K562 (cell line): ENCODE results near the gene CD109. TPM values are rescaled to one million over a fixed set of nuclear protein-coding genes. Genes with fewer than 3 reads are reported as not detected.

ENCODE experiments used
- ATAC-seq: fragments of 200-7000 bp; cut with Tn5 transposase; 3 replicates; pipeline ENCODE4 v1.9.1; 2020; ENCODE audit warnings: moderate library complexity
- BruUV-seq: library from RNA; stranded (reverse); fragments of 400-500 nt; replicated peaks from 2 replicates; lab custom pipeline; 2021; lab: Mats Ljungman, UMichigan
- CTCF ChIA-PET: fragments of 300-600 bp; formaldehyde crosslinking; extraction: SDS; loops from one replicate; lab custom pipeline; 2021; ENCODE audit warnings: low intra/inter-chr PET ratio; lab: Yijun Ruan, JAX
- POLR2A ChIA-PET: fragments of 300-600, 350-650 bp; sonication (Branson Sonifier 250); formaldehyde crosslinking; extraction: SDS; loops from one replicate; lab custom pipeline; 2021; ENCODE audit warnings: antibody characterized with exemption, inconsistent platforms; lab: Yijun Ruan, JAX
- DNase-seq, 4 experiments: peaks; one replicate each; pipeline versions ENCODE4 v3.0.0 to v3.0.0-alpha.2; 2011 to 2018; ENCODE audit warnings: low spot score in 3 of 4, mixed read lengths in 3 of 4; ENCODE audit errors: extremely low read depth in 1 of 4
- FAIRE-seq: peaks from 2 replicates; lab custom pipeline; 2011; peaks lifted over from hg19 to GRCh38; lab: Jason Lieb, UNC
- H2AFZ ChIP-seq: 2 replicates; pipeline ENCODE4 v1.6.0; 2011; ENCODE audit warnings: low read depth, low read length, control low read depth, inconsistent platforms
- H3K27ac ChIP-seq: fragments of 200-600 bp; 3 replicates; pipeline ENCODE4 v1.8.0; 2011; ENCODE audit warnings: low read depth, mild to moderate bottlenecking, control low read depth, inconsistent platforms, low read length, moderate library complexity, mixed read lengths; ENCODE audit errors: extremely low read depth
- H3K27me3 ChIP-seq, 2 experiments: fragments of 300-600 bp in 1 of 2; 2 replicates in 1 of 2; 3 replicates in 1 of 2; pipeline versions ENCODE4 v1.6.0 to v1.8.0; 2011; ENCODE audit warnings: inconsistent platforms in 2 of 2, low read length in 2 of 2, mild to moderate bottlenecking in 1 of 2, mixed read lengths in 1 of 2, moderate library complexity in 1 of 2; ENCODE audit not compliant: control insufficient read depth in 2 of 2, insufficient read depth in 2 of 2
- H3K36me3 ChIP-seq: fragments of 300-600 bp; 3 replicates; pipeline ENCODE4 v1.8.0; 2011; ENCODE audit warnings: mild to moderate bottlenecking, low read length, inconsistent platforms; ENCODE audit not compliant: control insufficient read depth, insufficient read depth
- H3K4me1 ChIP-seq, 2 experiments: fragments of 200-600 bp in 1 of 2; replicated peaks in 1 of 2; 2 replicates in 1 of 2; 3 replicates in 1 of 2; pipeline versions ENCODE4 v1.5.1 to v1.8.0; 2011; ENCODE audit warnings: inconsistent platforms in 2 of 2, low read length in 2 of 2, mild to moderate bottlenecking in 1 of 2, mixed read lengths in 1 of 2, moderate library complexity in 1 of 2; ENCODE audit not compliant: control insufficient read depth in 2 of 2, insufficient read depth in 2 of 2
- H3K4me2 ChIP-seq: 2 replicates; pipeline ENCODE4 v1.6.1; 2011; ENCODE audit warnings: low read length, control low read depth, inconsistent platforms, mixed read lengths; ENCODE audit not compliant: insufficient read depth
- H3K4me3 ChIP-seq: fragments of 200-600 bp; sonication (generic), shearing (Covaris generic); 2 replicates; pipeline ENCODE4 v1.5.1; 2016; ENCODE audit warnings: control low read depth, inconsistent platforms
- H3K79me2 ChIP-seq: fragments of 200-600 bp; 3 replicates; pipeline ENCODE4 v1.8.0; 2011; ENCODE audit warnings: low read length, inconsistent platforms; ENCODE audit not compliant: control insufficient read depth, insufficient read depth
- H3K9ac ChIP-seq, 2 experiments: 2 replicates each; pipeline versions ENCODE4 v1.6.0 to v1.6.1; 2011; ENCODE audit warnings: low read depth in 2 of 2, low read length in 2 of 2, control low read depth in 1 of 2, inconsistent platforms in 1 of 2, mild to moderate bottlenecking in 1 of 2, mixed read lengths in 1 of 2; ENCODE audit not compliant: insufficient read depth in 1 of 2
- H3K9me1 ChIP-seq: one replicate; pipeline ENCODE4 v1.6.0; 2011; ENCODE audit warnings: inconsistent platforms, mild to moderate bottlenecking, low read length, moderate library complexity; ENCODE audit not compliant: control insufficient read depth, insufficient read depth
- H3K9me3 ChIP-seq: replicated peaks from 2 replicates; pipeline ENCODE4 v1.5.1; 2011; ENCODE audit warnings: low read depth, low read length, inconsistent platforms; ENCODE audit not compliant: control insufficient read depth, insufficient read depth
- H4K20me1 ChIP-seq: replicated peaks from 2 replicates; pipeline ENCODE4 v1.6.1; 2011; ENCODE audit warnings: low read length, inconsistent platforms, mixed read lengths; ENCODE audit not compliant: control insufficient read depth, insufficient read depth
- COPS2 ChIP-seq: fragments of 450-650 bp; conservative IDR thresholded peaks from 2 replicates; pipeline ENCODE4 v1.6.1; 2016; ENCODE audit warnings: mild to moderate bottlenecking, moderate library complexity
- GTF2E2 ChIP-seq: fragments of 200-800 bp; sonication (Bioruptor generic); IDR thresholded peaks from 2 replicates; pipeline ENCODE4 v1.6.1; 2016; ENCODE audit warnings: missing genetic modification characterization, missing compliant biosample characterization
- HMGXB4 ChIP-seq: sonication (generic); formaldehyde crosslinking; IDR thresholded peaks from 2 replicates; pipeline ENCODE4 v1.8.1; 2023; ENCODE audit warnings: mild to moderate bottlenecking, missing genetic modification reagents
- IRF2 ChIP-seq: sonication (generic); formaldehyde crosslinking; IDR thresholded peaks from 2 replicates; pipeline ENCODE4 v1.8.1; 2022; ENCODE audit warnings: mild to moderate bottlenecking, missing genetic modification reagents
- LEF1 ChIP-seq: fragments of 450-650 bp; IDR thresholded peaks from 2 replicates; pipeline ENCODE4 v1.6.1; 2016; ENCODE audit warnings: mild to moderate bottlenecking
- TAF9B ChIP-seq: fragments of 450-650 bp; IDR thresholded peaks from 2 replicates; pipeline ENCODE4 v1.6.1; 2018; ENCODE audit warnings: mild to moderate bottlenecking; ENCODE audit not compliant: partially characterized antibody
- TRIM25 ChIP-seq: fragments of 450-650 bp; IDR thresholded peaks from 2 replicates; pipeline ENCODE4 v1.7.0; 2016; ENCODE audit warnings: borderline replicate concordance
- VEZF1 ChIP-seq: fragments of 200-800 bp; sonication (Bioruptor generic); IDR thresholded peaks from 2 replicates; pipeline ENCODE4 v1.6.1; 2017; ENCODE audit warnings: missing genetic modification characterization, missing compliant biosample characterization
- ZNF184 ChIP-seq: sonication (generic); formaldehyde crosslinking; IDR thresholded peaks from 2 replicates; pipeline ENCODE4 v1.5.0; 2020; ENCODE audit warnings: missing genetic modification reagents
- ZNF217 ChIP-seq: sonication (generic); formaldehyde crosslinking; IDR thresholded peaks from 2 replicates; pipeline ENCODE4 v1.8.0; 2022; ENCODE audit warnings: mild to moderate bottlenecking, missing genetic modification reagents
- ZNF398 ChIP-seq: fragments of 250-450 bp; sonication (Bioruptor Pico); IDR thresholded peaks from 2 replicates; pipeline ENCODE4 v1.8.0; 2021; ENCODE audit warnings: moderate library complexity, mild to moderate bottlenecking, inconsistent platforms
- ZNF41 ChIP-seq: fragments of 250-450 bp; sonication (Bioruptor Pico); conservative IDR thresholded peaks from 2 replicates; pipeline ENCODE4 v1.4.0; 2020; ENCODE audit warnings: mild to moderate bottlenecking
- ZNF696 ChIP-seq: fragments of 250-450 bp; sonication (Bioruptor Pico); conservative IDR thresholded peaks from 2 replicates; pipeline ENCODE4 v1.4.0; 2020; ENCODE audit warnings: mild to moderate bottlenecking, moderate library complexity
- WGBS: fragments of 100-300 bp; shearing (Covaris generic); methylation state at CpG from one replicate; pipeline ENCODE4 v1.1.6; 2016; ENCODE audit warnings: low coverage, mixed read lengths; ENCODE audit not compliant: insufficient coverage; ENCODE audit errors: missing lambda C conversion rate; 5-methylcytosine and 5-hydroxymethylcytosine counted together
- in situ Hi-C: fragments of 300-500 bp; cut with MboI; formaldehyde crosslinking; loops from 4 replicates; pipeline ENCODE4 v1.15.0; 2018; ENCODE audit warnings: inconsistent platforms, mixed read lengths
- intact Hi-C: fragments of 100-400 bp; cut with micrococcal nuclease; formaldehyde crosslinking; loops from 2 replicates; pipeline ENCODE4 v1.14.2; 2022
- polyA plus RNA-seq, 8 experiments: library from polyadenylated mRNA; depleted of rRNA in 4 of 8; stranded (reverse) in 5 of 8; unstranded in 3 of 8; fragments of >200 nt; fragmentation: Nextera tagmentation in 2 of 8; fragmentation: Illumina TruSeq in 1 of 8; extraction: Ambion mirVana in 2 of 8; extraction: Trizol in 1 of 8; gene quantifications; 2 replicates each; pipeline versions ENCODE4 v1.2.1 to v1.2.3, GENCODE V29; 2011 to 2014; ENCODE audit warnings: inconsistent platforms in 1 of 8, missing spikeins in 1 of 8
- total RNA-seq, 7 experiments: library from RNA; depleted of rRNA in 6 of 7; stranded (reverse); fragments of >200 nt in 6 of 7; fragmentation: Illumina TruSeq in 2 of 7; extraction: Trizol in 2 of 7; gene quantifications; 2 replicates each; pipeline versions ENCODE4 v1.2.1 to v1.2.3, GENCODE V29; 2011 to 2021; ENCODE audit warnings: low replicate concordance in 1 of 7

CD109 gene
- total and polyA plus RNA-seq, 9 of the 15 experiments (the other 6 are each of a cell fraction or from before 2014, with no cell fraction given), result under 0.01 to 0.22 (median 0.11) TPM

- TF ChIP-seq TRIM25, result no peak
Measured at GRCh38 chr6:73666393-73666792, 29.6 kb upstream of the CD109 start (continued).

GRCh38 chr6:73667798-73668197 is 28.2 kb upstream of the CD109 start:
- POLR2A ChIA-PET, result no interaction called here

More at GRCh38 chr6:73667798-73668197, 28.2 kb upstream of the CD109 start:
- Histone ChIP-seq H3K4me2 (no peak overlapping the region), H3K9me3 (no peaks in the 10 kb centered on the region), H3K27me3 (peaks cover 0 to 2% of the 10 kb centered on the region in 2 experiments; a peak in 1 of 5 replicates), H2AFZ (no peak overlapping the region), H3K36me3 (no peaks in the 10 kb centered on the region), H3K79me2 (no peaks in the 10 kb centered on the region)
- ATAC-seq (no peak), DNase-seq (no peak), FAIRE-seq (no peak)
- CTCF ChIA-PET, result no interaction called here
- BruUV-seq, result no TSS peak
- TF ChIP-seq VEZF1 (CRISPR knock-in tag), result no peak
- TF ChIP-seq ZNF184 (CRISPR knock-in tag), result no peak
- TF ChIP-seq ZNF41 (CRISPR knock-in tag), result no peak
- no peak for TF ChIP-seq LEF1
- no peak for TF ChIP-seq TAF9B
- no peak for TF ChIP-seq IRF2
- no peak for TF ChIP-seq COPS2
- TF ChIP-seq ZNF398, result no peak
- TF ChIP-seq HMGXB4 (CRISPR knock-in tag), result no peak
- TF ChIP-seq ZNF696 (CRISPR knock-in tag), result no peak
- TF ChIP-seq GTF2E2 (tag), result no peak
- TF ChIP-seq ZNF217 (CRISPR knock-in tag), result no peak
- TF ChIP-seq, all 486 proteins: peak for 0
- Histone ChIP-seq H3K27ac (no peak overlapping the region), H3K4me1 (no peaks in the 10 kb centered on the region), H3K4me3 (no peak overlapping the region), H3K9ac (no peak overlapping the region), H4K20me1 (no peaks in the 10 kb centered on the region), H3K9me1 (no peaks in the 10 kb centered on the region)
- WGBS, result 0% methylated on average over 1 of the region's 1 CpG
- in situ Hi-C loops (no loop called here), intact Hi-C loops (no loop called here)
